Panc1 (cell line): Measurements from ENCODE around the gene CAMP.

Source experiments
- POLR2AphosphoS5 ChIP-seq: IDR thresholded peaks from 2 replicates; pipeline ENCODE4 v1.6.1; 2012; ENCODE audit warnings: mild to moderate bottlenecking, low read depth, low read length, moderate library complexity
- REST ChIP-seq, 2 experiments: IDR thresholded peaks; 2 replicates each; pipeline ENCODE4 v1.6.1; 2011 to 2012; ENCODE audit warnings: low read depth in 2 of 2, control low read depth in 1 of 2, low read length in 1 of 2, mild to moderate bottlenecking in 1 of 2, moderate library complexity in 1 of 2; ENCODE audit not compliant: insufficient read depth in 1 of 2
- SIN3A ChIP-seq: IDR thresholded peaks from 2 replicates; pipeline ENCODE4 v1.6.1; 2012; ENCODE audit warnings: low read depth, mild to moderate bottlenecking, low read length, moderate library complexity, borderline replicate concordance; ENCODE audit not compliant: insufficient read depth
- TCF7L2 ChIP-seq: IDR thresholded peaks from 2 replicates; pipeline ENCODE4 v1.6.1; 2011; ENCODE audit warnings: mild to moderate bottlenecking, low read depth, low read length, inconsistent platforms
- TF ChIP-seq, protein P1 (sequence below): fragments of 450-650 bp; IDR thresholded peaks from 2 replicates; pipeline ENCODE4 v1.5.1; 2017; ENCODE audit warnings: mild to moderate bottlenecking

DNA sequence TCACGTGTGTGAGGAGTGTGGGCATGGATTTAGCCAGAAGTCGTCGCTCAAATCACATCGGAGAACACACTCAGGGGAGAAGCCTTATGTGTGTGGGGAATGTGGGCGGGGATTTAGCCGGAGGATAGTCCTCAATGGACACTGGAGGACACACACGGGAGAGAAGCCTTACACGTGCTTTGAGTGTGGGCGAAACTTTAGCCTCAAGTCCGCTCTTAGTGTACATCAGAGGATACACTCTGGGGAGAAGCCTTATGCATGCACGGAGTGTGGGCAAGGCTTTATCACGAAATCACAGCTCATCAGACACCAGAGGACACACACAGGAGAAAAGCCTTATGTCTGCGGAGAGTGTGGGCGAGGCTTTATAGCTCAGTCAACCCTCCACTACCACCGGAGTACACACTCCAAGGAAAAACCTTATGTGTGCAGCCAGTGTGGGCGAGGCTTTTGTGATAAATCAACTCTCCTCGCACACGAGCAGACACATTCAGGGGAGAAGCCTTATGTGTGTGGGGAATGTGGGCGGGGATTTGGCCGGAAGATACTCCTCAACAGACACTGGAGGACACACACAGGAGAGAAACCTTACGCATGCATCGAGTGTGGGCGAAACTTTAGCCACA, 45.8 kb downstream of the CAMP start:
- TF ChIP-seq, protein P1, sequence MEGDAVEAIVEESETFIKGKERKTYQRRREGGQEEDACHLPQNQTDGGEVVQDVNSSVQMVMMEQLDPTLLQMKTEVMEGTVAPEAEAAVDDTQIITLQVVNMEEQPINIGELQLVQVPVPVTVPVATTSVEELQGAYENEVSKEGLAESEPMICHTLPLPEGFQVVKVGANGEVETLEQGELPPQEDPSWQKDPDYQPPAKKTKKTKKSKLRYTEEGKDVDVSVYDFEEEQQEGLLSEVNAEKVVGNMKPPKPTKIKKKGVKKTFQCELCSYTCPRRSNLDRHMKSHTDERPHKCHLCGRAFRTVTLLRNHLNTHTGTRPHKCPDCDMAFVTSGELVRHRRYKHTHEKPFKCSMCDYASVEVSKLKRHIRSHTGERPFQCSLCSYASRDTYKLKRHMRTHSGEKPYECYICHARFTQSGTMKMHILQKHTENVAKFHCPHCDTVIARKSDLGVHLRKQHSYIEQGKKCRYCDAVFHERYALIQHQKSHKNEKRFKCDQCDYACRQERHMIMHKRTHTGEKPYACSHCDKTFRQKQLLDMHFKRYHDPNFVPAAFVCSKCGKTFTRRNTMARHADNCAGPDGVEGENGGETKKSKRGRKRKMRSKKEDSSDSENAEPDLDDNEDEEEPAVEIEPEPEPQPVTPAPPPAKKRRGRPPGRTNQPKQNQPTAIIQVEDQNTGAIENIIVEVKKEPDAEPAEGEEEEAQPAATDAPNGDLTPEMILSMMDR, result no peak
- TF ChIP-seq POLR2AphosphoS5 (no peak), REST (IDR thresholded peaks at IDR 0.05; ENCODE audit: insufficient read depth in 1 of 2, low read depth in 2 of 2, low read length in 1 of 2) (no peak), SIN3A (no peak), TCF7L2 (no peak)
